Neural crest cell (in vitro differentiated cells): ENCODE measurements around the gene UBE2O. TPM values are rescaled to one million over a fixed set of nuclear protein-coding genes. Genes with fewer than 3 reads are reported as not detected.
A peak's percentile ranks its signal among the peaks of the same experiment; 100 is the strongest.

Experiments
- DNase-seq: peaks from one replicate; pipeline ENCODE4 v3.0.0; 2021; ENCODE audit warnings: low read depth, mixed read lengths, low spot score
- H3K27ac Mint-ChIP-seq: one replicate; pipeline ENCODE4 v1.8.0; 2021; ENCODE audit warnings: mild to moderate bottlenecking, mixed read lengths; ENCODE audit not compliant: unreplicated experiment
- H3K27me3 Mint-ChIP-seq: 2 replicates; pipeline ENCODE4 v1.8.0; 2021; ENCODE audit warnings: low read depth, mild to moderate bottlenecking, mixed read lengths
- H3K36me3 Mint-ChIP-seq: 2 replicates; pipeline ENCODE4 v1.8.0; 2021; ENCODE audit warnings: low read depth, mild to moderate bottlenecking, mixed read lengths
- H3K4me1 Mint-ChIP-seq: 2 replicates; pipeline ENCODE4 v1.8.0; 2021; ENCODE audit warnings: mixed read lengths
- H3K4me3 Mint-ChIP-seq: one replicate; pipeline ENCODE4 v1.8.0; 2021; ENCODE audit warnings: mild to moderate bottlenecking, mixed read lengths
- H3K9me3 Mint-ChIP-seq: 2 replicates; pipeline ENCODE4 v1.8.0; 2021; ENCODE audit warnings: mixed read lengths
- long read RNA-seq: library from polyadenylated mRNA; unstranded; transcript quantifications from one replicate; pipeline ENCODE4 v2.0.0, GENCODE V29; 2020
- total RNA-seq: library from RNA; stranded (reverse); gene quantifications from 2 replicates; pipeline ENCODE4 v1.2.1, GENCODE V29; 2021
- TF ChIP-seq, protein P1 (sequence below): fragments of 200-600 bp; sonication (generic); conservative IDR thresholded peaks from 2 replicates; pipeline ENCODE4 v1.5.0; 2021; ENCODE audit warnings: antibody characterized with exemption, mild to moderate bottlenecking

UBE2O gene
- 70.0 and 71.4 TPM in 2 replicates for total RNA-seq
- long read RNA-seq, partial matches to known transcripts: 1 of 4 reads
- long read RNA-seq, other reads (novel, unspliced or antisense): 3 of 4 reads

DNA sequence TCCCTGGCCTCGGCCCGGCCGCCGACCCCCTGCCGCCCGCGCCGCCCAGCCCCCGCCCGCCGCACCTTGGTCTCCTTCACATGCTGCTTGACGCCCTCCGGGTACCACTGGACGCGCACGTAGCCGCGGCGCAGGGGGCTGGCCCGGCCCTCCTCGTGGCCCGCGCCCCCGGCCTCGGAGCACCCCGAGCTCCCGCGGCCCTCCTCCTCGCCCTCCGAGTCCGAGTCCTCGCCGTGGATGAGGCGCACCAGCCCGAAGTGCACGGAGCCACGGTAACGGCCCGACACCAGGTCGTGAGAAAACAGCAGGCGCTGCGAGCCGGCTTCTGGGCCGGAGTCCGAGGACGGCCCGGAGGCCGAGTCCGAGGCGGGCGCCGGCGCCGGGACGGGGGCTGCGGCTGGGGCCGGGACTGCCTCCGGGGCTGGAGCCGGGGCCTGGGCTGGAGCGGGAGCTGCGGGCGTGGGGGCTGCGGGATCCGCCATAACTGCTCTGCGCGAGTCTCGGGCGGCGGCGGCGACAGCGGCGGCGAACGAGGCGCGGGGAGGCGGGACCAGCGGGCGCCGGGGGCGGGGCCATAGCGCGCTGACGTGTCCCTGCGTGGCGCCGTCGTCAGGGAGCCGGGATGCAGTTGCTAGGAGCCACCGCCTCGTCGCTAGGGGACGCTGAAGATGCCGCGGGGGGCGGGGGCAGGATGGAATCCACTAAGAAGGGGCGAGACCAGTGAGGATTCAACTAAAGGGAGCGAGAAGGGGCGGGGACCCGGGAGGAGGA lies at the start of gene UBE2O:
Gene UBE2O (minus strand): TSS at position 493 of the 771 bp plus-strand sequence. CDS start 11 bp downstream, at position 482.
- TF ChIP-seq, protein P1, sequence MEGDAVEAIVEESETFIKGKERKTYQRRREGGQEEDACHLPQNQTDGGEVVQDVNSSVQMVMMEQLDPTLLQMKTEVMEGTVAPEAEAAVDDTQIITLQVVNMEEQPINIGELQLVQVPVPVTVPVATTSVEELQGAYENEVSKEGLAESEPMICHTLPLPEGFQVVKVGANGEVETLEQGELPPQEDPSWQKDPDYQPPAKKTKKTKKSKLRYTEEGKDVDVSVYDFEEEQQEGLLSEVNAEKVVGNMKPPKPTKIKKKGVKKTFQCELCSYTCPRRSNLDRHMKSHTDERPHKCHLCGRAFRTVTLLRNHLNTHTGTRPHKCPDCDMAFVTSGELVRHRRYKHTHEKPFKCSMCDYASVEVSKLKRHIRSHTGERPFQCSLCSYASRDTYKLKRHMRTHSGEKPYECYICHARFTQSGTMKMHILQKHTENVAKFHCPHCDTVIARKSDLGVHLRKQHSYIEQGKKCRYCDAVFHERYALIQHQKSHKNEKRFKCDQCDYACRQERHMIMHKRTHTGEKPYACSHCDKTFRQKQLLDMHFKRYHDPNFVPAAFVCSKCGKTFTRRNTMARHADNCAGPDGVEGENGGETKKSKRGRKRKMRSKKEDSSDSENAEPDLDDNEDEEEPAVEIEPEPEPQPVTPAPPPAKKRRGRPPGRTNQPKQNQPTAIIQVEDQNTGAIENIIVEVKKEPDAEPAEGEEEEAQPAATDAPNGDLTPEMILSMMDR: peak; percentile 51
- peak within 1 kb of the TSS; percentile 91 for H3K27ac Mint-ChIP-seq
- DNase-seq: peak; percentile 94
- H3K36me3 Mint-ChIP-seq: no peaks in the 10 kb centered on the region
- peaks cover 44% of the 10 kb centered on the region for H3K4me1 Mint-ChIP-seq
- H3K9me3 Mint-ChIP-seq: no peaks in the 10 kb centered on the region
- peak within 1 kb of the TSS; percentile 97 for H3K4me3 Mint-ChIP-seq
- H3K27me3 Mint-ChIP-seq: no peaks in the 10 kb centered on the region

DNA sequence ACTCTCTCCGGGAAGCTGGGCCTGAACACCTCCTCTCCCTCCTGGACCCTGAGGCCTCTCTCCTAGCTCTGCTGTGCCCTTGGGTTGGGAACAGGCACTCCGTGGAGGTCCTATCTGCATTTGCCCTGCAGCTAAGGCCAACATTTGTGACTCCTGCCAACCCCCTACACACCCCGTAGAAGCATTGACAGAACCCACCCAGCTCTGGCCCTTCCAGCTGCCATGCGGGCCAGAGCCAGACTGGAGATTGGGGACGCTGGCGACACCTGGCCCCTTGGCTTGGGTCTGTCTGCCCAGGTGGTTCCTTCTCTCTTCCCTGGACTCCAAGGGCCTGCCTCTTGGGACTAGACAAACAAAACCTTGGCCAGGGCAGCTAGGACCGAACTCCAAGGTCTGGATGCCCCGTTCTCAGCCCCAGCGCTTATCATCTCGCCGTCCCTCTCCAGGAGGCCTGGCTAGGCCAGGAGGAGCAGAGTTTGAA lies 48.9 kb upstream of the UBE2O start:
- TF ChIP-seq, protein P1: no peak
- no peak for DNase-seq
- Mint-ChIP-seq H3K4me1 (peaks cover 17% of the 10 kb centered on the region), H3K27me3 (peaks cover 54% of the 10 kb centered on the region), H3K9me3 (no peaks in the 10 kb centered on the region), H3K27ac (no peak overlapping the region), H3K36me3 (no peaks in the 10 kb centered on the region), H3K4me3 (peak overlapping the region; percentile 88)

DNA sequence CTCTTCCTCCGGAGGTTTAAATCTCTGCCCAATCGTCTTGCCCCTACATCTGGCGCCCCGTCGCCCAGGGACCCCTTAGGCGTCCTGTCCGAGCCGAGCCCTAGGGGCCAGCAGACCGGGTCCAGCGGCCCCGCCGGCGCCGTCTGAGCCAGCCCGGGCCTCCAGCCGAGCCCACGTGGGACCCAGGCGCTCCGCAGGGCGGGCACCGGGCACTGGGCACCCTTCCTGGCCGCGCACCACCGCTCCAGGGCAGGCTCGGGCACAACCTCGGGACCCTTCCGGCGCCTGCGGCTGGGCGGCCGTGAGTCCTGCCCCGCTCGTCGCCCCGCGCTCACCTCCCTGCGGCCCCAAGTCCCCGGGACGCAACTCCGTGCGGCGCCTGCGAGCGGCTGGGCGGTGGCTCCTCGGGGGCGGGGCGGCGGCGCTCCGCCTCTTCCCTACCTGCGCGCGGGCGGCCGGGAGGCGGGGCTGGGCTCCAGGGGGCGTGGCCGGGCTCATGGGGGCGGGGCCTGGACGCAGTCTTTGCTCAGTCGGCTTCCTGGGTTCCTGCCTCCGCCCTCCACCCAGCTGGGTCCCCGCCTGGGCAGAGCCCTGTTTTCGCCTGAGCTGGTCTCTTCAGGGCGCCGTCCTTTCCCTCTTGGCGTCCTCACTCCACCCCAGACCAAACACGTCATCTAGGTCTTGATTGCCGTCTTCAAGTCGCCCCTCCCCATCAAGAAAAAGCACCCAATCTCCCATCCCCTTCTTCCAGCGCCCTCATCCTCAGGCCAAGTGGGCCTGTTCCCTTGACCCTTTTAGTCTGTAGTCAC lies 48.3 kb upstream of the UBE2O start, which contains the start of gene RHBDF2:
Gene RHBDF2 (minus strand): TSS at position 406 of the 809 bp plus-strand sequence. CDS start 19,899 bp downstream, outside the sequence.
- Mint-ChIP-seq H3K27me3 (peaks cover 49% of the 10 kb centered on the region), H3K9me3 (no peaks in the 10 kb centered on the region), H3K36me3 (no peaks in the 10 kb centered on the region), H3K27ac (peak within 1 kb of the TSS; percentile 83), H3K4me3 (peak within 1 kb of the TSS; percentile 88), H3K4me1 (peaks cover 17% of the 10 kb centered on the region)
- peak; percentile 71 for DNase-seq
- TF ChIP-seq, protein P1: no peak

DNA sequence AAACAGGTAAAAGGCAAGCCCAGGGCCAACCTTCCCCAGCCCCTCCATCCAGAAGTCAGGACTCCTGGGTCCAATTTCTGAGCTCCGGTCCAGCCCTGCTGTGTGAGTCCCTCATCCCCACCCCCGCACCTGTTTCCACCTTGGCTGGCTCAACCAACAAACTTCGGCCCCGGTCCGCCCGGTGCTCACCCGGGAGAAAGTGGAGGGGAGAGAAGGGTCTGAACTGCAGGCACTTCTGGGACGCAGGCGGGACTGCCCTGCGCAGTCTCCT lies 47.7 kb upstream of the UBE2O start:
- peaks cover 17% of the 10 kb centered on the region for H3K4me1 Mint-ChIP-seq
- peak overlapping the region; percentile 76 for H3K4me3 Mint-ChIP-seq
- no peaks in the 10 kb centered on the region for H3K9me3 Mint-ChIP-seq
- H3K27me3 Mint-ChIP-seq: peaks cover 52% of the 10 kb centered on the region
- TF ChIP-seq, protein P1: no peak
- no peak for DNase-seq
- H3K27ac Mint-ChIP-seq: no peak overlapping the region
- H3K36me3 Mint-ChIP-seq: no peaks in the 10 kb centered on the region

DNA sequence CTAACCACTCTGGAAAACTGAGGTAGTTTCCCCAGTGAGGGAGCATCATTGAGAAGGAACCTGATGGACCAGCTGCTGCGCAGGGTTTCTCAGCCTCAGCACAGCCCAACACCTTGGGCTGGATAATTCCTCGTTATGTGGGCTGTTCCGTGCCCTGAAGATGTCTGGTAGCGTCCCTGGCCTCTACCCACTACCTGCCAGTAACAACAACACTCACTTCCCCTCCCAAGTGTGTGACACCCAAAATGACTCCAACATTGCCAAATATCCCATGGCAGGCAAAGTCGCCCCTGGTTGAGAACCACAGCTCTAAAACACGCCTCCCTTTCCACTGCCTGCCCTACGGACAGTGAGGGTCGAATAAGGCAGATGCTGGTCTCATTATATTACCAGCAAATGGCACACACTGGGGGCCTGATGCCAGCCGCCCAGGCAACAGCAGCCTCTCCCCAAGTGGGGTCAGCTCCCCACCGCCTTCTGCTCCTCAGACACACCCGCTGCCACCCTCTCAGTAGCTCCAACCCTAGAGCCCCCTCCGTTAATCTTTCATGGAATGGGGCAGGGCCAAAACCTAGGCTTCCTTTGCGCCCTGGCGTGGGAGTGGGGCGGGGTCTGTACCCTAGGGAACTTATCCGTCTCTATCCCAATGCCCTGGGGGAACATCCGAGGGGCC lies 47.3 kb upstream of the UBE2O start:
- Mint-ChIP-seq H3K27ac (no peak overlapping the region), H3K27me3 (peaks cover 52% of the 10 kb centered on the region), H3K9me3 (no peaks in the 10 kb centered on the region), H3K4me3 (peak overlapping the region; percentile 76), H3K4me1 (peaks cover 17% of the 10 kb centered on the region), H3K36me3 (no peaks in the 10 kb centered on the region)
- DNase-seq: no peak
- TF ChIP-seq, protein P1: no peak
